Esophagus squamous epithelium (tissue), 4 donors: Measurements from ENCODE around the gene SRPK3.

ENCODE experiments used
- POLR2A ChIP-seq, 4 donors: fragments of 450-650 bp; IDR thresholded peaks; one replicate each; pipeline ENCODE4 v1.6.1; 2017; ENCODE audit warnings: antibody characterized with exemption in 4 of 4, mild to moderate bottlenecking in 4 of 4, moderate library complexity in 3 of 4
- TF ChIP-seq, protein P1 (sequence below), 6 experiments: fragments of 450-650 bp in 4 of 6; fragments of 200-600 bp in 2 of 6; sonication (generic) in 2 of 6; IDR thresholded peaks; one replicate each; pipeline ENCODE4 v1.5.1; 2016 to 2019; ENCODE audit warnings: antibody characterized with exemption in 6 of 6, mild to moderate bottlenecking in 4 of 6, moderate library complexity in 4 of 6

DNA sequence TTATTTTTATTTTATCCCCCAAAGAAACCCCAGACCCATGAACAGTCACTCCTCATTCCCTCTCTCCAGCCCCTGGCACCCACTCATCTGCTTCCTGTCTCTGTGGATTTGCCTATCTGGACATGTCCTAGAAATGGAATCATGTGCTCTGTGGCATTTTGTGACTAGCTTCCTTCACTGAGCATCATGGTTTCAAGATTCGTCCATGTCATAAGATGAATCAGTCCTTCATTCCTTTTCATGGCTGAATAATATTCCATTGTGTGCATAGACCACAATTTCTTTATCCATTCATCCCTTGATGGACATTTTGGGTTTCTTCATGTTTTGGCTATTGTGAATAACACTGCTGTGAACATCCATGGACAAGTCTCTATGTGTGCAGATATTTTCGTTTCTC is 46.0 kb upstream of the SRPK3 start:
- TF ChIP-seq, protein P1, sequence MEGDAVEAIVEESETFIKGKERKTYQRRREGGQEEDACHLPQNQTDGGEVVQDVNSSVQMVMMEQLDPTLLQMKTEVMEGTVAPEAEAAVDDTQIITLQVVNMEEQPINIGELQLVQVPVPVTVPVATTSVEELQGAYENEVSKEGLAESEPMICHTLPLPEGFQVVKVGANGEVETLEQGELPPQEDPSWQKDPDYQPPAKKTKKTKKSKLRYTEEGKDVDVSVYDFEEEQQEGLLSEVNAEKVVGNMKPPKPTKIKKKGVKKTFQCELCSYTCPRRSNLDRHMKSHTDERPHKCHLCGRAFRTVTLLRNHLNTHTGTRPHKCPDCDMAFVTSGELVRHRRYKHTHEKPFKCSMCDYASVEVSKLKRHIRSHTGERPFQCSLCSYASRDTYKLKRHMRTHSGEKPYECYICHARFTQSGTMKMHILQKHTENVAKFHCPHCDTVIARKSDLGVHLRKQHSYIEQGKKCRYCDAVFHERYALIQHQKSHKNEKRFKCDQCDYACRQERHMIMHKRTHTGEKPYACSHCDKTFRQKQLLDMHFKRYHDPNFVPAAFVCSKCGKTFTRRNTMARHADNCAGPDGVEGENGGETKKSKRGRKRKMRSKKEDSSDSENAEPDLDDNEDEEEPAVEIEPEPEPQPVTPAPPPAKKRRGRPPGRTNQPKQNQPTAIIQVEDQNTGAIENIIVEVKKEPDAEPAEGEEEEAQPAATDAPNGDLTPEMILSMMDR (IDR thresholded peaks at IDR 0.05): no peak
- no peak for TF ChIP-seq POLR2A (IDR thresholded peaks at IDR 0.05)
